Central memory CD8-positive, alpha-beta T cell (primary cell): ENCODE measurements around the gene TLCD4.
"Not testable (repeated sequence)": the region's sequence is repeated elsewhere in the genome, so short reads cannot be mapped to it uniquely, and the experiment has no call there.

Source experiments
- ATAC-seq: fragments of 150-1000 bp; cut with Tn5 transposase; replicated peaks from 2 replicates; pipeline ENCODE4 v1.10.0; 2022; ENCODE audit warnings: mild to moderate bottlenecking, moderate FRiP score, moderate number of reproducible peaks; ENCODE audit not compliant: poor library complexity, severe bottlenecking; ENCODE audit errors: extremely low read depth
- DNase-seq, 2 donors: peaks; one replicate each; pipeline ENCODE4 v3.0.0; 2021; ENCODE audit warnings: low spot score in 2 of 2
- H3K27ac Mint-ChIP-seq: one replicate; pipeline ENCODE4 v1.8.0; 2022; ENCODE audit warnings: low read depth, mild to moderate bottlenecking, moderate library complexity, mixed read lengths
- H3K27me3 Mint-ChIP-seq: one replicate; pipeline ENCODE4 v1.8.0; 2022; ENCODE audit warnings: mixed read lengths
- H3K36me3 Mint-ChIP-seq: one replicate; pipeline ENCODE4 v1.8.0; 2022; ENCODE audit warnings: mild to moderate bottlenecking, moderate library complexity, mixed read lengths; ENCODE audit not compliant: insufficient read depth
- H3K4me1 Mint-ChIP-seq: one replicate; pipeline ENCODE4 v1.8.0; 2022; ENCODE audit warnings: mixed read lengths
- H3K4me3 Mint-ChIP-seq: one replicate; pipeline ENCODE4 v1.8.0; 2022; ENCODE audit warnings: mild to moderate bottlenecking, moderate library complexity, mixed read lengths
- H3K9me3 Mint-ChIP-seq: one replicate; pipeline ENCODE4 v1.8.0; 2022; ENCODE audit warnings: mixed read lengths

The TLCD4 gene

GRCh38 chr1:95127380-95127779 lies 10.2 kb downstream of the TLCD4 start:
- no peaks in the 10 kb centered on the region for H3K9me3 Mint-ChIP-seq
- peaks cover 44% of the 10 kb centered on the region for H3K27me3 Mint-ChIP-seq
- no peaks in the 10 kb centered on the region for H3K4me1 Mint-ChIP-seq
- DNase-seq (no peak), ATAC-seq (no peak)
- no peaks in the 10 kb centered on the region for H3K36me3 Mint-ChIP-seq
- no peak overlapping the region for H3K4me3 Mint-ChIP-seq
- H3K27ac Mint-ChIP-seq = no peak overlapping the region

GRCh38 chr1:95132762-95133161 lies 15.6 kb downstream of the TLCD4 start:
- ATAC-seq = no peak
- Mint-ChIP-seq H3K36me3 (no peaks in the 10 kb centered on the region), H3K4me3 (no peak overlapping the region)

GRCh38 chr1:95133687-95134086 lies 16.5 kb downstream of the TLCD4 start:
- ATAC-seq = no peak
- no peak overlapping the region for H3K4me3 Mint-ChIP-seq

More at GRCh38 chr1:95132762-95133161, 15.6 kb downstream of the TLCD4 start:
- Mint-ChIP-seq H3K9me3 (no peaks in the 10 kb centered on the region), H3K27ac (no peak overlapping the region), H3K4me1 (no peaks in the 10 kb centered on the region), H3K27me3 (peaks cover 27% of the 10 kb centered on the region)
- no peak for DNase-seq

DNA sequence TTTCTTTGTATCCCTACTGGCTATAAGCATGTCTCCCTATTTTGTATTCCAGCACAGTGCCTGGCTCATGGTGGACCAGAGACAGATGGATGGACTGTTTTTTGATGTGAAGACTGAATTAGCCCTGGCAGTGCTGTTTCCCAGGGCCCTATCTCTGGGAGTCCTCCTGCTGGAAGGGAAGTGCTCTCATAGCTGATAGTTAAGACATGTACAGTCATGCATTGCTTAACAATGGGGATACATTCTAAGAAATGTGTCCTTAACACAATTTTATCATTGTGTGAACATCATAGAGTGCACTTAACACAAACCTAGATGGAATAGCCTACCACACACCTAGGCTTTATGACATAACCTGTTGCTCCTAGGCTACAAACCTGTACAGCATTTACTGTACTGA lies 21.1 kb downstream of the TLCD4 start:
- no peaks in the 10 kb centered on the region for H3K36me3 Mint-ChIP-seq
- H3K4me1 Mint-ChIP-seq = no peaks in the 10 kb centered on the region
- ATAC-seq (no peak), DNase-seq (no peak)
- H3K27ac Mint-ChIP-seq = no peak overlapping the region
- peaks cover 18% of the 10 kb centered on the region for H3K27me3 Mint-ChIP-seq
- H3K9me3 Mint-ChIP-seq = no peaks in the 10 kb centered on the region
- no peak overlapping the region for H3K4me3 Mint-ChIP-seq

More at GRCh38 chr1:95133687-95134086, 16.5 kb downstream of the TLCD4 start:
- Mint-ChIP-seq H3K27me3 (peaks cover 31% of the 10 kb centered on the region), H3K4me1 (no peaks in the 10 kb centered on the region), H3K9me3 (no peaks in the 10 kb centered on the region), H3K36me3 (no peaks in the 10 kb centered on the region), H3K27ac (no peak overlapping the region)
- DNase-seq = no peak

DNA sequence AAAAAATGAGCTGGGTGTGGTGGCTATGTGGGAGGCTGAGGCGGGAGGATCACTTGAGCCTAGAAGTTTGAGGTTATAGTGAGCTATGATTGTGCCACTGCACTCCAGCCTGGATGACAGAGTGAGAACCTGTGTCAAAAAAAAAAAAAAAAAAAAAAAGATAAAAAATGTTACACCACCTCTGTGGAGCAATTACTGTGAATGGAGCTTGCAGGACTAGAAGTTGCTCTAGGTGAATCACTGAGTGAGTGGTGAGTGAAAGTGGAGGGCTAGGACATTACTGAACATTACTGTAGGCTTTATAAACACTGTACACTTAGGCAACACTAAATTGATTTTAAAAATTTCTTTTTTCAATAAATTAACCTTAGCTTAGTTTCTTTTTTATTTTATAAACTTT lies 21.9 kb downstream of the TLCD4 start:
- no peak for ATAC-seq
- Mint-ChIP-seq H3K4me1 (no peaks in the 10 kb centered on the region), H3K4me3 (no peak overlapping the region)

GRCh38 chr1:95140791-95141190 lies 23.6 kb downstream of the TLCD4 start:
- Mint-ChIP-seq H3K4me1 (no peaks in the 10 kb centered on the region), H3K4me3 (no peak overlapping the region), H3K27ac (no peak overlapping the region), H3K36me3 (no peaks in the 10 kb centered on the region), H3K27me3 (peaks cover 26% of the 10 kb centered on the region), H3K9me3 (no peaks in the 10 kb centered on the region)
- no peak for DNase-seq
- ATAC-seq = no peak

More for the DNA sequence above, 21.9 kb downstream of the TLCD4 start:
- Mint-ChIP-seq H3K9me3 (no peaks in the 10 kb centered on the region), H3K27ac (no peak overlapping the region), H3K27me3 (peaks cover 18% of the 10 kb centered on the region), H3K36me3 (no peaks in the 10 kb centered on the region)
- DNase-seq = no peak

GRCh38 chr1:95145493-95145892 lies 28.3 kb downstream of the TLCD4 start:
- Mint-ChIP-seq H3K27ac (no peak overlapping the region), H3K27me3 (peaks cover 10% of the 10 kb centered on the region), H3K9me3 (no peaks in the 10 kb centered on the region), H3K4me1 (no peaks in the 10 kb centered on the region), H3K4me3 (no peak overlapping the region), H3K36me3 (no peaks in the 10 kb centered on the region)
- DNase-seq (no peak), ATAC-seq (no peak)

- DNase-seq (no peak), ATAC-seq (no peak)
- Mint-ChIP-seq H3K9me3 (no peaks in the 10 kb centered on the region), H3K27me3 (peaks cover 10% of the 10 kb centered on the region), H3K27ac (no peak overlapping the region), H3K4me1 (no peaks in the 10 kb centered on the region), H3K36me3 (no peaks in the 10 kb centered on the region), H3K4me3 (no peak overlapping the region)
Measured at GRCh38 chr1:95146637-95147036, 29.5 kb downstream of the TLCD4 start.

GRCh38 chr1:95154096-95154495 lies 36.9 kb downstream of the TLCD4 start:
- no peak overlapping the region for H3K4me3 Mint-ChIP-seq
- no peaks in the 10 kb centered on the region for H3K36me3 Mint-ChIP-seq
- no peaks in the 10 kb centered on the region for H3K9me3 Mint-ChIP-seq
- H3K4me1 Mint-ChIP-seq = no peaks in the 10 kb centered on the region
- DNase-seq (no peak), ATAC-seq (no peak)
- no peak overlapping the region for H3K27ac Mint-ChIP-seq
- H3K27me3 Mint-ChIP-seq = no peaks in the 10 kb centered on the region

GRCh38 chr1:95165569-95165968 lies 48.4 kb downstream of the TLCD4 start:
- not testable (repeated sequence) for H3K4me3 Mint-ChIP-seq

More at GRCh38 chr1:95165569-95165968, 48.4 kb downstream of the TLCD4 start:
- not testable (repeated sequence) for H3K36me3 Mint-ChIP-seq, DNase-seq, H3K4me1 Mint-ChIP-seq, ATAC-seq, H3K27ac Mint-ChIP-seq
- Mint-ChIP-seq H3K27me3 (peaks cover 34% of the 10 kb centered on the region), H3K9me3 (peaks cover 12% of the 10 kb centered on the region)
